GM19025 (cell line): ENCODE results near the gene ATXN1L.
A peak's percentile ranks its signal among the peaks of the same experiment; 100 is the strongest.
"Not testable (repeated sequence)": the region's sequence is repeated elsewhere in the genome, so short reads cannot be mapped to it uniquely, and the experiment has no call there.

Experiments used
- ATAC-seq: cut with Tn5 transposase; IDR thresholded peaks from one replicate; pipeline ENCODE4 v1.9.1; 2021; ENCODE audit warnings: mild to moderate bottlenecking, low read depth, moderate library complexity; ENCODE audit not compliant: unreplicated experiment

Gene ATXN1L

DNA sequence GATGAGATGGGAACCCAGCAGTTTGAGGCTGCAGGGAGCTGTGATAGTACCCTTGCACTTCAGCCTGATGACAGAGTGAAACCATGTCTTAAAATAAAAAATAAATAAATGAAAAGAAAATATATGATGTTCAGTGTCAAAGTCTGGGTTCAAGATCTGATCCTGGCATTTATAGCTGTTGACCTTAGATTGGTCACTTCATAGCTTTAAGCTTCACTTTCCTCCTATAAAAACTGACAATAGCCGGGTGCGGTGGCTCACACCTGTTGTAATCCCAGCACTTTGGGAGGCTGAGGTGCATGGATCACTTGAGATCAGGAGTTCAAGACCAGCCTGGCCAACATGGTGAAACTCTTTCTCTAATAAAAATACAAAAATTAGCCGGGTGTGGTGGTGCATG lies 43.4 kb downstream of the ATXN1L start:
- no peak for ATAC-seq

DNA sequence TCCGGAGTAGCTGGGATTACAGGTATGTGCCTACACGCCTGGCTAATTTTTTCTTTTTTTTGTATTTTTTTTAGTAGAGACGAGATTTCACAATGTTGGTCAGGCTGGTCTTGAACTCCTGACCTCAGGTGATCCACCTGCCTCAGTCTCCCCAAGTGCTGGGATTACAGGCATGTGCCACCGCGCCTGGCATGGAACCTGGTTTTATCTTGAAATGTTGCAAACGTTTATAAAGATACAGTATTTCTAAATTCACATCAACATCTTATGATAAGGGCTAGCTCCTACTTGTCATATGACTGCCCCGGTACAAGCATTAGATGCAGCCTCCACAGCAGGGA lies 48.1 kb downstream of the ATXN1L start:
- ATAC-seq = no peak

DNA sequence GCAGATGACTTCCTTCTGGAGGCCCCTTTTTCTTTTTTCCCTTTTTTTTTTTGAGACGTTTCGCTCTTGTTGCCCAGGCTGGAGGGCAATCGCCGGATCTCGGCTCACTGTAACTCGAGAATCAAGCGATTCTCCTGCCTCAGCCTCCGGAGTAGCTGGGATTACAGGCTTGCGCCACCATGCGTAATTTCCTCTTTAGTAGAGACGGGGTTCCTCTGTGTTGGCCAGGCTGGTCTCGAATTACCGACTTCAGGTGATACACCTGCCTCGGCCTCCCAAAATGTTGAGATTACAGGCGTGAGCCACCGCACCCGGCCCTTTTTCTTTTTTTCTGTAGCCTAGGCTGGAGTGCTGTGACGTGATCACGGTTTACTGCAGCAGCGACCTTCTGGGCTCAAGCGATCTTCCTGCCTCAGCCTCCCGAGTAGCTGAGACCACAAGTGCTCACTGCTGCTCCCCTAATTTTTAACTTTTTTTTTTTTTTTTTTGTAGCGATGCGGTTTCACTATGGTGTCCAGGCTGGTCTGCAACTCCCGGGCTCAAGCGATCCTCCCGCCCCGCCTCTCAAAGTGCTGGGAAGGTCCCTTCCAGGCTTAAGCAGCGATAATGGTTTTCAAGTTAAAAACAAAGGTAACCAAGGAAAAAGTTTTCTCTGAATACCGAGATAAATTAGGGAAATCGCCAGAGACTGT lies 48.6 kb downstream of the ATXN1L start:
- ATAC-seq = peak; percentile 14

DNA sequence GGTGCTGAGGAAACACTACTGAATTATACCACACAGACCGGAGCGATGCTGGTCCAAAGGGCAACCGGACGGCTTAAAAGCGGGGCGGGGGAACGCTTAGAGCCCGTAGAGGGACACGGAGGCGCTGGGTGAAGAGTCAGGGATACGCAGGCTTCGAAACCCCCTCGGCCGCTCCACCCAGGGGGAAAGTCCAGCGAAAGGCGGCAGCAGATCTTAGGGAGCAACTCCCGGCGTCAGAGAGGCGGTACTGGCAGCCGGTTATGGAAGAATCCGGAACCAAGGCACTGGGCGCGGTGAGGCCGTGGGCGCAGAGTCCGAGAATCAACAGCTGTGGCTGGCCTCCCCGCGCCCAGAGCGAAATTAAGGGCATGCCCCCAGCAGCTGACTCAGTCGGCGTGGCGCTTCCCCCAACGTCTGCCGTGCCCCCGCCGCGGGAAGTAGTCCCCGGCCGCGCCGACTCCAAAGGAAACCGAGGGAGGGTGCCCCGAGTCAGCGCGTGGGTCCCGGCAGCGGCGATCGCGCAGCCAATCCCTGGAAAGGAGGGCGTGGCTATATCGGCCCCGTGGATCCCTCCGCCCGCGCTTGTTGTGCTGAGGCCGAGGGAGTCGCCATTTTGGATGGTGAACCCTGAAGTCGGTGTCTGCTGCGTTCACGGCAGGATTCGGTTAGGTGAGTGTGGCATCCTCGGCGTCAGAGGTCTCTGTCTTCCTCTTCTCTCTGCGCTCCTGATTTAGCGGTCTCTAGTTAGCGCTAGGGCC lies 49.3 kb downstream of the ATXN1L start, which contains the start of gene IST1:
TSS of gene IST1 (plus strand) at position 611 of the 758 bp plus-strand sequence. CDS start 20,110 bp downstream, outside the sequence.
- peak; percentile 85 for ATAC-seq

DNA sequence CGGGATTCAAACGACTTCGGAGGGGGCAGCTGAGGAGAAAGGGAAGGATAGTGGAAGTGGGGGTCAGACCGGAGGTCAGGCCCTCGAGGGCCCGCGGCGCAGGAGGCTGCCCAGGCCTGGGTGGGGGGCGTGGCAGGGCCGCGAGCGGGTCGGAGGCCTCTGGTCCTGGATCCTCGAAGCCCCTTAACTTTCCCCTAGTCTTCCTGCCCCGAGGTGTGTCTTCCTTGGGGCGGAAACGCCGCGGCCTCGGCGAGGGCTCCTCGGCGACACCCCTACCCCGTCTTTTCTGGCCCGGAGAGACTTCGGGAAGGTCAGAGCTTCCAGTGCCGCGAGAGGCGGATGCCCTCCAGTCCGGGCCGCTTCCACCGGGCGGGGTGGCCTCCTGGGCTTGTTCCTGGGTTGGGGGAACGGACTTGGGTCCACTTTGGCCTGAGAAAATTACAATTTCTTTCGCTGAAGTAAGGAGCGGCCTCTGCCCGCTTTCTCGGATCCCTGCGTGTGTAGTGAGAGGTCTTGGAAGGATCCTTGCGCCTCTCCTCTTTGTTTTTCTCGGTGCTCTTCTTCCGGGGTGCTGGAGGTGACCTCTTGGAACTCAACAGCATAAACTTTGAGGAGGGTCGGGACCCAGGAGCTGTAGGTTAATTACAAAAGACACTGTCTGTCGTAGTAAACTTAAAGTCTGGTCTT lies 50.0 kb downstream of the ATXN1L start:
- ATAC-seq = peak; percentile 8

DNA sequence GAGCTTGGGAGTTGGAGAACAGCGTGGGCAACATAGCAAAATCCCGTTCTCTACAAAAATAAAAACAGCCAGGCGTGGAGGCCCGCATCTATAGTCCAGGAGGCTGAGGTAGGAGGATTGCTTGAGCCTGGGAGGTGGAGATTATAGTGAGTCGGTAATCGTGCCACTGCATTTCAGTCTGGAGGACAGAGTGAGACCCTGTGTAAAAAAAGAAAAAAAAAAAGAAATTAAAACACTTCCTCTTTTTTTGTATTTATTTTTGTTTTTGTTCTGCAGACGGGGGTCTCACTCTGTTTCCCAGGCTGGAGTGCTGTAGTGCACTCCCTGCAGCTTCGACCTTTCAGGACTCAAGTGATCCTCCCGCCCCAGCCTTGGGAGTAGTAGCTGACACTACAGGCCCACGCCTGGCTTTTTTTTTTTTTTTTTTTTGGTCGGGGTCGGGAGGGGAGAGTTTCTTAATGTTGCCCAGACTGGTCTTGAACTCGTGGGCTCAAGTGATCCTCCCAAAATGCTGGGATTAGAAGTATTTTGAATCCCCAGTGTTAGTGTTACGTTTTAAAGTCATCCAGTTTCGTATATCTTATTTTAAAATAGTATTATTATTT lies 51.1 kb downstream of the ATXN1L start:
- no peak for ATAC-seq

DNA sequence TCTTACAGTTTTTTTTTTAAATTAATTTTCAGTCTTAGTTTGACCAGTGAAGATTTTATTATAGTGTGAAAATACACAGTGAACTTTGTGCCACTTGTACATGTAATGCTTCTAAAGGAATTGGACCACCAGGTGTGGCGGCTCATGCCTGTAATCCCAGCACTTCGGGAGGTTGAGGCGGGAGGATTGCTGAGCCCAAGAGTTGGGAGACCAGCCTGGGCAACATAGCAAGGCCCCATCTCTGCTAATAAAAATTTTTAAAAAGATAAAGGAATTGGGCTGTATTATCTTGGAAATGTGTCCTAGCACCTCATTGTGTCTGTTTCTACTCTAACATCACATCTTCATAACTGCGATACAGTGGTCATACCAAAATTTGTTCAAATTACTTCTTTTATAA lies 53.4 kb downstream of the ATXN1L start:
- ATAC-seq = no peak

DNA sequence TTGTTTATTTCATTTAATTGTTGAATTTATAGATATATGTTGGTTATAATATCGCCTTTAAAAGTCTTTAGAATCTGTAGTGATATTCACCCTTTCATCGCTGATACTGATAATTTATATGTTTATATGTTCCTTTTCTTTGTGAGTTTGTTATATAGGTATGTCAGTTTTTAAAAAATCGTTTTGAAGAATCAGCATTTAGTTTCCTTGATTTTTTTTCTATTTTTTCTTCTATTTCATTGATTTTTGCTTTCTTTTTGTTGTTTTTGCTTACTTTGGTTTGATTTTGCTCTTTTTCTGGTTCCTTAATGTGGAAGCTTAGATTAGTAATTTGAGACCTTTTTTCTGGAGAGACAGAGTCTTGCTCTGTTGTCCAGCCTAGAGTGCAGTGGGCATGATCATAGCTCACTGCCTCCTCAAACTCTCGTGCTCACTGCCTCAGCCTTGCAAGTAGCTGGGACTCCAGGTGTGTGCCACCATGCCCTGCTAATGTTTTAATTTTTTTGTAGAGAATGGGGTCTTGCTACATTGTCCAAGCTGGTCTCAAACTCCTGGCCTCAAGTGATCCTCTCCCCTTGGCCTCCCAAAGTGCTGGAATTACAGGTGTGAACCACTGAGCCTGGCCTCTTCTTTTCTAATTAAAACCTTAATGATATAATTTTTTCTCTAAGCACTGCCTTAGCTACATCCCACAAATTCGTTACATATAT lies 57.0 kb downstream of the ATXN1L start:
- ATAC-seq = no peak

DNA sequence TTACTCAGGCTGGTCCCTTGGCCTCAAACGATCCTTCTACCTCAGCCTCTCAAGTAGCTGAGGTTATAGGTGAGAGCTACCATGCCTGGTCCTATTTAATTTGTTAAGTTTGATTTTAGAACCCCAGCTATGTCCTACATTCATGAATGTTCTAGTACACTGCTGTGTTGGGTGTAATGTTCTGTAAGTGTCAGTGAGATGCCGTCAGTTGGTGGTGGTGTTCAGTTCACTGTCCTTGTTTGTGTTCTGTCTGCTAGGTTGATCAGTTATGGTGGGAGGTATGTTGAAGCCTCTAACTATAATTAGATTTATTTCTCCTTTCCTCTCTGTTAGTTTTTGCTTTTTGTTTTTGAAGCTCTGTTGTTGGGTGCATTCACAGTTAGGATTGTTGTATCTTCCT lies 57.8 kb downstream of the ATXN1L start:
- no peak for ATAC-seq

DNA sequence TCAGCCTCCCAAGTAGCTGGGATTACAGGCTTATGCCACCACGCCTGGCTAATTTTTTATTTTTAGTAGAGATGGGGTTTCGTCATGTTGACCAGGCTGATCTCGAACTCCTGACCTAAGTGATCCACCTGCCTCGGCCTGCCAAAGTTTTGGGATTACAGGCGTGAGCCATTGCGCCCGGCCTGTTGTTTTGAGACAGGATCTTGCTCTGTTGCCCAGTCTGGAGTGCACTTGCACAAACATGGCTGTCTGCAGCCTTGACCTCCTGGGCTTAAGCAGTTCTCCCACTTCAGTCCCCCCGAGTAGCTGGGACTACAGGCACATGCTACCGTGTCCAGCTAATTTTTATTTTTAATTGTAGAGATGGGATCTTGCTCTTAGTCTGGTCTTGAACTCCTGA lies 58.5 kb downstream of the ATXN1L start:
- no peak for ATAC-seq

DNA sequence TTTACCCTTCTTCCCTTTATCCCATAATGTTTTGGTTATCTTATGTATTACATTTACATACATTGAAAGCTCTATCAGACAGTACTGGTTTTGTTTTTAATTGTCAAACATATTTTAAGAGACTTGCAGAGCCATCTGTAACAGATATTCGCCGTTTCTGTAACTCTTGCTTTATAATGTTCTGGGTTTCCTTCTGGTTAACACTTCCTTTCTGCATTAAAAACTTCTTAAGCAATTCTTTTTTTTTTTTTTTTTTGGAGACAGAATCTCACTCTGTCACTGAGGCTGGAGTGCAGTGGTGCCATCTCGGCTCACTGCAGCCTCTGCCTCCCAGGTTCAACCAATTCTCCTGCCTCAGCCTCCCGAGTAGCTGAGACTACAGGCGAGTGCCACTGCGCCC lies 60.0 kb downstream of the ATXN1L start:
- ATAC-seq = not testable (repeated sequence)
